Measurements from ENCODE around the gene DISP2.

The DISP2 gene, protein sequence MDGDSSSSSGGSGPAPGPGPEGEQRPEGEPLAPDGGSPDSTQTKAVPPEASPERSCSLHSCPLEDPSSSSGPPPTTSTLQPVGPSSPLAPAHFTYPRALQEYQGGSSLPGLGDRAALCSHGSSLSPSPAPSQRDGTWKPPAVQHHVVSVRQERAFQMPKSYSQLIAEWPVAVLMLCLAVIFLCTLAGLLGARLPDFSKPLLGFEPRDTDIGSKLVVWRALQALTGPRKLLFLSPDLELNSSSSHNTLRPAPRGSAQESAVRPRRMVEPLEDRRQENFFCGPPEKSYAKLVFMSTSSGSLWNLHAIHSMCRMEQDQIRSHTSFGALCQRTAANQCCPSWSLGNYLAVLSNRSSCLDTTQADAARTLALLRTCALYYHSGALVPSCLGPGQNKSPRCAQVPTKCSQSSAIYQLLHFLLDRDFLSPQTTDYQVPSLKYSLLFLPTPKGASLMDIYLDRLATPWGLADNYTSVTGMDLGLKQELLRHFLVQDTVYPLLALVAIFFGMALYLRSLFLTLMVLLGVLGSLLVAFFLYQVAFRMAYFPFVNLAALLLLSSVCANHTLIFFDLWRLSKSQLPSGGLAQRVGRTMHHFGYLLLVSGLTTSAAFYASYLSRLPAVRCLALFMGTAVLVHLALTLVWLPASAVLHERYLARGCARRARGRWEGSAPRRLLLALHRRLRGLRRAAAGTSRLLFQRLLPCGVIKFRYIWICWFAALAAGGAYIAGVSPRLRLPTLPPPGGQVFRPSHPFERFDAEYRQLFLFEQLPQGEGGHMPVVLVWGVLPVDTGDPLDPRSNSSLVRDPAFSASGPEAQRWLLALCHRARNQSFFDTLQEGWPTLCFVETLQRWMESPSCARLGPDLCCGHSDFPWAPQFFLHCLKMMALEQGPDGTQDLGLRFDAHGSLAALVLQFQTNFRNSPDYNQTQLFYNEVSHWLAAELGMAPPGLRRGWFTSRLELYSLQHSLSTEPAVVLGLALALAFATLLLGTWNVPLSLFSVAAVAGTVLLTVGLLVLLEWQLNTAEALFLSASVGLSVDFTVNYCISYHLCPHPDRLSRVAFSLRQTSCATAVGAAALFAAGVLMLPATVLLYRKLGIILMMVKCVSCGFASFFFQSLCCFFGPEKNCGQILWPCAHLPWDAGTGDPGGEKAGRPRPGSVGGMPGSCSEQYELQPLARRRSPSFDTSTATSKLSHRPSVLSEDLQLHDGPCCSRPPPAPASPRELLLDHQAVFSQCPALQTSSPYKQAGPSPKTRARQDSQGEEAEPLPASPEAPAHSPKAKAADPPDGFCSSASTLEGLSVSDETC (N-terminal part only)

GRCh38 chr15:40357723-40358470 is at the start of gene DISP2:
Gene DISP2, plus strand, starts transcription at chr15:40358219. Its CDS starts 103 bp downstream, at chr15:40358322.
- peak; percentile 92 for DNase-seq

DNA sequence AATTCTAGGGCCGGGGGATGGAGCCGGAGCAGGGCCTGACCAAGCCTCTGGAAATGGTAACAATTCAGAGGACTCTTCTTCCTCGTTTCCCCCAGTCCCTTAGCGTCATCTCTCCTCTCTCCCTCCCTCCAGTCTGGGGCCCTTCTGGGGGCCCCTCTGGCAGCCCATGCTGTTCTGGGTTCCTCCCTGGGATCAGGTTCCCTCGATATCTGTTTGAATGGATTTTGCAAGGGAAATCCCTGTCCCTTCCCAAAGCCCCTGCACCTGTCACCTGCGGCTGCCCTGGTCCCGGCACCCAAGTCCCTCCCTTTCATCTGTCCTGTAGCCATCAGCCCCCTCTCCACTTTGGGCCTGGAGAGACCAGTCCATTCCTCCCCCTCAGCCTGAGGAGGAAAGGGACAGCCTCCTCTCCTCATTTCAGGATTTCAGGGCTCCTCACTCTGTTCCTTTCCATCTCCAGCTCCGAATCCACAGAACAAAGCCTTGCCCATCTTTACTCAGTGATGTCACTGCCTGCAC is 48.6 kb upstream of the DISP2 start:
- no peak for DNase-seq

- DNase-seq, result peak; percentile 57
Observed at GRCh38 chr15:40310001-40310959, 47.7 kb upstream of the DISP2 start.

DNA sequence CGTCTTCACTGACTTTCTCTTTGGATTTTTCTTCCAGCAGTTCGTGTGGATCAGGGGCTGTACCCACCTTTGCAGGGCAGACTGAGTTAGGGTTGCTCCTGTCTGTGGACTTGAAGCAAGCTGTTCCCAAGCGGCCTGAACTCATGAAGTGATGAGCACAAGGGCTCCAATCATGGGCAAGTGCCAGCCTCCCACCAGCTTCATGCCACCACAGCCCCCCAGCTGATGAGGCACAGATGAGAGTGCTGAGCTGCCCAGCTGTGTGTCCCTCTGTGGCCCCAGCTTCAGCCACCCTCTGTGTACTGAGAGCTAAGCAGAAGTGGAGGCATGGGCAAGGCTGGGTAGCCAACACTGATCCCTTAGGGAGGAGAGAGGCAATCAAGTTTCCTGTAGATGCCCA is 47.0 kb upstream of the DISP2 start:
- no peak for DNase-seq

DNA sequence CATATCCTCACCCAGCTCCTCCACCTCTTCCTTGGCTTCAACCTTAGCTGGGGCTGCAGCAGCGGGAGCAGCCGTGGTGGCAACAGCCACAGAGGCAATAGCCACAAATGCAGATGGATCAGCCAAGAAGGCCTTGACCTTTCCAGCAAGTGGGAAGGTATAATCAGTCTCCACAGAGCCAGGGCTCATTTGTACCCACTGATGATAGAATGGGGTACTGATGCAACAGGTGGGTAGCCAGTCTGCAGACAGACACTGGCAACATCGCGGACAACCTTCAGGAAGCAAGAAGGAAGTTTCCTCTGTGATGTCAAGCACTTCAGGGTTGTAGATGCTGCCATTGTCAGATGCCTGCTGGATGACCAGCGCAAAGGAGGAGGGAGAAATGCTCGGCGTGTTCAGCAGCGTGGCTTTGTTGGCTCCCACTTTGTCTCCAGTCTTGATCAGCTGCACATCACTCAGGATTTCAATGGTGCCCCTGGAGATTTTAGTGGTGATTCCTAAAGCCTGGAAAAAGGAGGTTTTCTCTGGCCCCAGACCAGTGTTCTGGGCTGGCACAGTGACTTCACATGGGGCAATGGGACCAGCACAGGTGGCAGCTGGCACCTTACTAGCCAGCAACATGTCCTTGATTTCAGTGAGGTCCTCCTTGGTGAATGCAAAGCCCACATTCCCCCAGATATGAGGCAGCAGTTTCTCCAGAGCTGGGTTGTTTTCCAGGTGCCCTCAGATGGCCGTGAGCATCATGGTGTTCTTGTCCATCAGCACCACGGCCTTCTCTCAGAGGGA is 45.5 kb upstream of the DISP2 start:
- no peak for DNase-seq

- no peak for DNase-seq
Observed at GRCh38 chr15:40313531-40314398, 44.3 kb upstream of the DISP2 start.

- no peak for DNase-seq
Observed at GRCh38 chr15:40314723-40315276, 43.2 kb upstream of the DISP2 start.

- no peak for DNase-seq
Observed at GRCh38 chr15:40316931-40317330, 41.1 kb upstream of the DISP2 start.

GRCh38 chr15:40317580-40317979 is 40.4 kb upstream of the DISP2 start:
- DNase-seq, result no peak

- DNase-seq, result no peak
Observed at GRCh38 chr15:40320409-40320808, 37.6 kb upstream of the DISP2 start.

DNA sequence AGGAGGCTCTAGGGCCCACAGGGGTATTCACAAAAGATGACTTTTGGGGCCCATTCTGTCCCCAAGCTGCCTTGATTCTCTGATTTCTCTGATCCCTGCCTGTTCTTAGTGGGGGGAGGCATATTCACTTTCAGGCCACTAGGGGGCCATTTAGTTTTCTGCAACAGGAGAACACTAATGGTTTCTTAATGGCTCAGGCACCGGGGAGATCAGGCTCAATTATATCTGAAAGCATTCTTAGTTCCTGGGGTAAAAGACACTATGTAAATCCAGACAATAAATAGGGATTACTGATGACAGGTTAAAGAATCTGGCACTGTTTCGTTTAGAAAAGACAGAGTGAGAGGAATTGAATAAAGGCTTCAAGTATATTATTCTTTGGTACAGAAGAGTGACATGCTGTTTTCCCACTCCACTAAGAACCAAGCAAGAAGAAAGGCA is 37.1 kb upstream of the DISP2 start:
- peak; percentile 51 for DNase-seq

GRCh38 chr15:40322531-40323238 is 35.3 kb upstream of the DISP2 start:
- no peak for DNase-seq

DNA sequence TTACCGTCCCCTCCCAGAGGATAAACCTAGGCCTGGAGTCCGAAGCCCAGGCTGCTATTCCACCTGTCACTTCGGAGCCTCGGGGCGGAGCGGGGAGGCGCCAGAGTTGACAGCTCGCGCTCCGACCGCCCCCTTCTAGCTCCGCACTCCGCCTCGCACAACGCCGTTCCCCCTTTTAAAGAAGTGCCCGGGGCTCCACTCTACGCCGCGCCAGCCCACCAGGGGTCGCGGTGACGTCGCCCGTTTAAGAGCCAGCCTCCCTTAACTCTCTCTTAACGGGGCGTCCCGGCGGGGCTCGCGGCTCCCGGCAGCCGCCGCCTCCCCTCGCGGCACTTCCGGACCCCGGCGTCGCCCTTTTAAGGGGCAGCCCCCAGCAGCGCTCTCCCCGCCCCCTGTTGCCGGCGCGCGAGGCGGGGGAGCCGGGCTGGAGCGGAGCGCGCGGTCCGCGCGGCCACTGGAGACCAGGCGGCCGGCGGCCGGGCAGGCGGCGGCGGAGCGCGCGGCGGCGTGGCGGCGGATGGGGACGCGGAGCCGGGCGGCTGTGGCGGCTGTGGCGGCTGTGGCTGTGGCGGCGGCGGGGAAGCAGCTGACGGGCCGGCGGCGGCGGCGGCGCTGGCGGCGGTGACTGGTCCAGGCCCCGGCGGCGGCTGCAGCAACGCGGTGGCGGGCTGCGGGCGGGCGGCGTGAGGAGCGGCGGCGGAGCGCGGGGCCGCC is 34.6 kb upstream of the DISP2 start, which contains the start of gene INAFM2:
Gene INAFM2, plus strand, starts transcription at position 454 of the 714 bp plus-strand sequence. CDS start 364 bp downstream, outside the sequence.
- peak; percentile 91 for DNase-seq

DNA sequence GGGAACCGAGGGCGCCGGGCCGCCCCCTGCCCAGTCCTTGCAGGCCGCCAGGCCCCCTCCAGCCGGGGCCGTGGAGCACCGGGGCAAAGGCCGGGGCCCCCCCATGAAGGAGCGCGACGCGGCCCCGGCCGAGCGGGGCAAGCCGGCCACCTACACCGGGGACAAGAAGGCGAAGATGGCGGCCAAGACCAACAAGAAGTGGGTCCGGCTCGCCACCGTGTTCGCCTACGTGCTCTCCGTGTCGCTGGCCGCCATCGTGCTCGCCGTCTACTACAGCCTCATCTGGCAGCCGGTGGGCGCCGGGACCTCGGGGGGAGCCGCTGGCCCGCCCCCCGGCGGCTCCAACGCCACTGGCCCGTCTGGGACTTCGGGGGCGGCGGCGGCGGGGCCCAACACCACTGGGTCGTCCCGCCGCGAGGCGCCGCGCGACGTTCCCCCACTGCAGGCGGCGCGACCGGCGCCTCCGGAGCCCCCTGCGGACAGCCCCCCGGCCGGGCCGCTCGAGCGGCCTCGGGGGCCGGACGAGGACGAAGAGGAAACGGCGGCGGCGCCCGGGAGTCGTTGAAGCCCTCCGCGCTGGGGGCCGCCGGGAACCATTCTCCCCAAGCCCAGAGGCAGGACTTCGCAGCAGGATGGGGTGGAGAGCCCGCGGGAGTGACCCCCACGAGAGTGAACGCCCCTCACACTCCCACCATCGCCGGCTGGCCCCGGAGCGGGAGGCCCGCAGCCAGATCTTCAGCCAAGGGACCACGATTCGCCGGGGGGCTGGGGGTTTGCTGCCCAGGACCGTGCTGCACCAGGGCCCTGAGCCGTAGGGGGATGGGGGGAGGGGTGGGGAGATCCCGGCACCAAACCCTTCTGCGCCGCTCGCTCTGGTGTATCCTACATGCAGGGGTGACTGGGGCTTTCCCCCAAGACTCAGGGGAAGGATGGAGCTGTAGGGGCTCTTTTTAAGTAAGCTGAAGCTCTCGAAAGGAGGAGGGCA is 33.8 kb upstream of the DISP2 start:
- DNase-seq, result no peak

DNA sequence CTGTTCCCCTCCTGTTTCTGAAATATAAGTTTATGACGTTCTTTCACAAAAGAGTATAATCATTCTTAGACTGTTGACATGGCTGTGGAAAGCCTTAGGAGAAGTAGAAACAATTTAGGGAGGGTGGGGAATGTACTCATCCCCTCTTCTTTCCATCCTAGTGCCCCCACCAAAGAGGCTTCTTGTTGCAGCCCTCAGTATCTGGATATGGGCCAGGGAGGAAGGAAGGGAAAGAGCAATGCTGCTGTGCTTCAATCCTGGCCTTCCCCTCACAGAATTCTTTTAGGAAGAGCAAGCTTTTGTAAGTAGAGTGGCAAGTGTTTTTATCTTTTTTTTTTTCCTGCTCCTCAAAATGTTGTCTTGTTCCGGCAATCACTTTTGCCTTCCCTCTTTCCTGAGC is 32.8 kb upstream of the DISP2 start:
- no peak for DNase-seq

GRCh38 chr15:40325700-40326099 is 32.3 kb upstream of the DISP2 start:
- DNase-seq, result no peak

All from activated naive CD4-positive, alpha-beta T cell treated with anti-CD3 and anti-CD28 coated beads, Interleukin-2, amount 50 U/mL, for 16 hours (primary cell).